ENCODE measurements around the gene PROX2.

PROX2 gene

GRCh38 chr14:74908861-74909341, 33.0 kb upstream of the PROX2 start:
- no peak for DNase-seq

GRCh38 chr14:74907744-74908143, 31.8 kb upstream of the PROX2 start:
- DNase-seq, result no peak

- DNase-seq, result no peak
Measured at GRCh38 chr14:74906925-74907521, 31.1 kb upstream of the PROX2 start.

GRCh38 chr14:74905595-74906142, 29.7 kb upstream of the PROX2 start:
- peak; percentile 69 for DNase-seq

- no peak for DNase-seq
Measured at GRCh38 chr14:74904635-74905503, 28.9 kb upstream of the PROX2 start.

- DNase-seq, result no peak
Measured at GRCh38 chr14:74902941-74903705, 27.2 kb upstream of the PROX2 start.

GRCh38 chr14:74898694-74899093, 22.7 kb upstream of the PROX2 start:
- DNase-seq, result no peak

- DNase-seq, result no peak
Measured at GRCh38 chr14:74898083-74898482, 22.1 kb upstream of the PROX2 start.

GRCh38 chr14:74897642-74898041, 21.7 kb upstream of the PROX2 start:
- DNase-seq, result no peak

GRCh38 chr14:74896400-74896799, 20.5 kb upstream of the PROX2 start:
- DNase-seq, result no peak

GRCh38 chr14:74893614-74894091, 17.7 kb upstream of the PROX2 start:
- no peak for DNase-seq

- DNase-seq, result no peak
Measured at GRCh38 chr14:74892745-74893144, 16.8 kb upstream of the PROX2 start.

GRCh38 chr14:74891870-74892269, 15.9 kb upstream of the PROX2 start:
- DNase-seq, result no peak

- no peak for DNase-seq
Measured at GRCh38 chr14:74890262-74890661, 14.3 kb upstream of the PROX2 start.

GRCh38 chr14:74888164-74889158, 12.5 kb upstream of the PROX2 start:
- DNase-seq, result no peak

GRCh38 chr14:74886001-74886400, 10.1 kb upstream of the PROX2 start:
- no peak for DNase-seq

- DNase-seq, result no peak
Measured at GRCh38 chr14:74882103-74882920, 6.4 kb upstream of the PROX2 start.

GRCh38 chr14:74881431-74882102, 5.6 kb upstream of the PROX2 start, which contains the start of gene DLST:
TSS of gene DLST (plus strand) at chr14:74881916. CDS start at chr14:74881954, 38 bp downstream.
- peak; percentile 89 for DNase-seq

GRCh38 chr14:74879427-74880182, 3.7 kb upstream of the PROX2 start:
- no peak for DNase-seq
